HG03045 (cell line): Measurements from ENCODE around the gene CAPZA3.
"Not testable (repeated sequence)": the region's sequence is repeated elsewhere in the genome, so short reads cannot be mapped to it uniquely, and the experiment has no call there.

Experiments used
- ATAC-seq: cut with Tn5 transposase; IDR thresholded peaks from one replicate; pipeline ENCODE4 v1.9.1; 2021; ENCODE audit warnings: mild to moderate bottlenecking, moderate library complexity; ENCODE audit not compliant: unreplicated experiment

Gene CAPZA3

DNA sequence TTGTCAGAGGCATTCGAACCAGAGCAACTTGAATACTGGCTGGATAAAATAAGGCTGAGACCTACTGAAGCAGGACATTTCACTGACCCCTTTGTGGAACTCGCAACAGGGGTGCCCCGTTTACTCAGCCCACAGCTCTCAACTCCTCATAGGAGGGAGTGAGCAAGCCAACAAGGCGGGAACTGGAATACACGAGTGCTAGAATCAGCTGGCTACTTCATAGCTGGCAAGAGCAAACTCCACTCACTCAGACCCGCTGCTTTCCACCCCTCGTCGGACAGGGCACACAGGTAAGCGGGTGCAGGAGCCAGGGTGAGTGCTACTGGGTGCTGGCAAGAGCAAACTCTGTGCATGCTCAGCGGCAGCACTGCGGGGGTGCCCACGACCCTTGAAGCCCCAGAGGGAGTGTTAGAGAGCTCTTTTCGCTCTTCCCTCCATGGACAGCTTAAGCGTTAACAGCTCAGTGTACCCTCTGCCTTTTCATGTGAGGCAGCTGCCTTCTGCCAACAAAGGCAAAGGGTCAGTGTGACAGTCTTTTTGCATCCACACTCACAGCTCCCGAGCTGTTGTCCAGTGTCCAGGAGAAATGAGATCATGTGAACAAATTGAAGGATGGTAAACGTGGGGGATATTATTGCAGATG, 15.7 kb downstream of the CAPZA3 start:
- ATAC-seq = no peak

DNA sequence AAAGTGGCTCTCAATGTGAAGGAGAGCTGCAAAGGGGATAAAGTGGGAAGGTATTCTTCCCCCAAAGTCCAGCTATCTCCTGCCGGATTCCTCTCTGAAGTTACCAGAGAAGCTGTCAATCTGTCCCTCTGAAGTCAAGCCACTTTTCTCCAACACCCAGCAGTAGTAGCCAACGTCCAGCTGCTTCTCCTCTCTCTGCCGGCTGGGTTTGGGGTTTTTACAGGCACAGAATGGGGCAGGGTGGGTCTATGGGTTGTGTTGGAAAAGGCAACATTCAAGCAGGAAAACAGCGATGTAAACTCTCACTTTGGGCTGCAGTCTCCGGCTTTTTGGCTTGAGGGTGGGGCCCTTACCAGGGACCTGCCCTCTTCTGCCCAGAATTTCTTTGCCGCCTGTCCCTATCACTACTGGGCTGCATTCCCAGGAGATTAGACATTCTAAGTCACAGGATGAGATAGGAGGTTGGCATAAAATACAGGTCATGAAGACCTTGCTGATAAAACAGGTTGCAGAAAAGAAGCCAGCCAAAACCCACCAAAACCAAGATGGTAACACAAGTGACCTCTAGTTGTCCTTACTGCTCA, 16.3 kb downstream of the CAPZA3 start:
- ATAC-seq = no peak

DNA sequence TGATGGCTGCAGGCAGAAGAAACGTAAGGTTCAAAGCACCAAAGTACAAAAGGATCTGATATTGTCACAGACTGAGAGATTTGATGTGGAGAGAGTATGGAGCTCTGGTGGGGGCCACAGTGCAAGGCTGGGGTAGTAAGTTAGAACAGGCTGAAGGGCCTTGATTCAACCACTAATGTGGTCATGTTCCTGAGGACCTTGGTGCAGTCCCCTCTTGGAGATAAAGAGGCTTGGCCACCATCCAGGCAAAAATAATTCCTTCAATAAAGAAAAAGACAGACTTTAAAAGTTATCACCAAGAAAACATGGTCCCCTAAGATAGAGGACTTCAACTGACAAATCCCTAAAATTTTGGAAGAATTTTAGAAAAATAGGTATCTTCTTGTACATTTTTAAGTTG, 17.4 kb downstream of the CAPZA3 start:
- no peak for ATAC-seq

DNA sequence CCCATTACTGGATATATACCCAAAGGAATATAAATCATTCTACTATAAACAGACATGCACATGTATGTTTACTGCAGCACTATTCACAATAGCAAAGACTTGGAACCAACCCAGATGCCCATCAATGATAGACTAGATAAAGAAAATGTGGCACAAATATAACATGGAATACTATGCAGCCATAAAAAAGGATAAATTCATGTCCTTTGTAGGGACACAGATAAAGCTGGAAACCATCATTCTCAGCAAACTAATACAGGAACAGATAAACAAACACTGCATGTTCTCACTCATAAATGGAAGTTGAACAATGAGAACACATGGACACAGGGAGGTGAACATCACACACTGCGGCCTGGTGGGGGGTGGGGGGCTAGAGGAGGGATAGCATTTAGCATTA, 28.6 kb downstream of the CAPZA3 start:
- ATAC-seq = not testable (repeated sequence)

DNA sequence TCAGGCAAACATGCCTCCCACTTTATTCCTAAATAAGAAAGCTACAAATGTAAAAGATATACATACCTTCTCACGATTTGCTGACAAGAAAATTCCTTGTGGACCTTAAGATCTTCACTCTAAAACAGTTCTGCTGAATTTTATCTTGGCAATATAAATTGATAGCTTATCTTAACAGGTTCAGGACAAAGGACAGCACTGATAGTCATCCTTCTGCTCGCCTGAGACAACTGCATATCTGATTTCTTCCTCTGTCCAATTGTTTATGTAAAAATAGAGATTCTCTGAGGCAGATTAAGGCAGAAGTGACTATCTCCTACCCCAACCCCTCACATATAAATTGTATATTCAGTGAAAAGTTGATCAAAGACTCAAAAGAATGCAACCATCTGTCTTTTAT, 44.9 kb downstream of the CAPZA3 start:
- no peak for ATAC-seq

DNA sequence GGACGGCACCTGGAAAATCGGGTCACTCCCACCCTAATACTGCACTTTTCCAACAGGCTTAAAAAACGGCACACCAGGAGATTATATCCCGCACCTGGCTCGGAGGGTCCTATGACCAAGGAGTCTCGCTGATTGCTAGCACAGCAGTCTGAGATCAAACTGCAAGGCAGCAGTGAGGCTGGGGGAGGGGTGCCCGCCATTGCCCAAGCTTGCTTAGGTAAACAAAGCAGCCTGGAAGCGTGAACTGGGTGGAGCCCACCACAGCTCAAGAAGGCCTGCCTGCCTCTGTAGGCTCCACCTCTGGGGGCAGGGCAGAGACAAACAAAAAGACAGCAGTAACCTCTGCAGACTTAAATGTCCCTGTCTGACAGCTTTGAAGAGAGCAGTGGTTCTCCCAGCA, 47.5 kb downstream of the CAPZA3 start:
- ATAC-seq = not testable (repeated sequence)
